T-helper 1 cell (primary cell): ENCODE measurements around the gene SRGAP1.

ENCODE experiments used
- DNase-seq, 5 donors: peaks; one replicate each; pipeline ENCODE4 v3.0.0-alpha.2; 2012 to 2020

Gene SRGAP1

GRCh38 chr12:63977441-63977840, 132.9 kb downstream of the SRGAP1 start:
- DNase-seq, result no peak

GRCh38 chr12:63978519-63978918, 134.0 kb downstream of the SRGAP1 start:
- no peak for DNase-seq

GRCh38 chr12:63980211-63980610, 135.7 kb downstream of the SRGAP1 start:
- no peak for DNase-seq

- DNase-seq, result no peak
These were observed 136.8 kb downstream of the SRGAP1 start for GRCh38 chr12:63981343-63981742.

- DNase-seq, result no peak
These were observed 138.2 kb downstream of the SRGAP1 start for GRCh38 chr12:63982604-63983295.

GRCh38 chr12:63985456-63985855, 141.0 kb downstream of the SRGAP1 start:
- DNase-seq, result no peak

GRCh38 chr12:63985945-63986344, 141.4 kb downstream of the SRGAP1 start:
- no peak for DNase-seq

- no peak for DNase-seq
These were observed 144.9 kb downstream of the SRGAP1 start for GRCh38 chr12:63989301-63989845.

- DNase-seq, result no peak
These were observed 146.5 kb downstream of the SRGAP1 start for GRCh38 chr12:63990828-63991547.

- DNase-seq, result no peak
These were observed 150.2 kb downstream of the SRGAP1 start for GRCh38 chr12:63994704-63995103.

- no peak for DNase-seq
These were observed 151.0 kb downstream of the SRGAP1 start for GRCh38 chr12:63995512-63995911.

GRCh38 chr12:63996556-63996955, 152.1 kb downstream of the SRGAP1 start:
- no peak for DNase-seq

- DNase-seq, result no peak
These were observed 152.7 kb downstream of the SRGAP1 start for GRCh38 chr12:63997198-63997597.

GRCh38 chr12:63998584-63998983, 154.1 kb downstream of the SRGAP1 start:
- no peak for DNase-seq

- DNase-seq, result no peak
These were observed 155.4 kb downstream of the SRGAP1 start for GRCh38 chr12:63999853-64000252.

GRCh38 chr12:64001439-64001838, 156.9 kb downstream of the SRGAP1 start:
- no peak for DNase-seq

GRCh38 chr12:64004641-64005040, 160.1 kb downstream of the SRGAP1 start:
- no peak for DNase-seq

- no peak for DNase-seq
These were observed 161.8 kb downstream of the SRGAP1 start for GRCh38 chr12:64006211-64006825.

- no peak for DNase-seq
These were observed 163.4 kb downstream of the SRGAP1 start for GRCh38 chr12:64007853-64008252.

- DNase-seq, result no peak
These were observed 164.1 kb downstream of the SRGAP1 start for GRCh38 chr12:64008596-64008995.

GRCh38 chr12:64009321-64010068, 165.0 kb downstream of the SRGAP1 start:
- DNase-seq, result no peak

- DNase-seq, result no peak
These were observed 165.7 kb downstream of the SRGAP1 start for GRCh38 chr12:64010069-64010686.
